Measurements from ENCODE around the gene CHIT1. TPM values are rescaled to one million over a fixed set of nuclear protein-coding genes. Genes with fewer than 3 reads are reported as not detected.

The CHIT1 gene
- total RNA-seq, 1 donor = not detected

DNA sequence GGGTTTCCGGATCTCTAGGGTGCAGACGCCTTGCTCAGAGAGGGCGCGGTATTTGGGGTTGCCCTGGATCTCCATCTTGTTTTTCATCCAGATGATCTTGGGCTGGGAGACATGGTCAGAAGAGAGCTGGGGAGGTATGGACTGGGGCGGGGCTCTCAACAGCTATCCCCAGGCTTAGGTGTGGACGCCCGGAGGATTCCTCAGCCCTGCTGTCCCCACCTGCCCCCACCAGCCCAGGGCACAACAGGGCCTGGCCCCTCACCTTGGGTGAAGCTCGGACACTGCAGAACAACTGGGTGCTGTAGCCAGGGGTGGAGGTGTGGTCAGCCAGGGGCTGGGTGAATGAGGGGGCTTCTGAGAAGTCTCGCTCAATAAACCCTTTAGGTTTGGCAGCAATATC lies 60.5 kb downstream of the CHIT1 start:
- no peak for TF ChIP-seq CTCF (IDR thresholded peaks at IDR 0.05; ENCODE audit: insufficient read depth, low read depth, low read length)
- no peak overlapping the region for H3K4me3 ChIP-seq (ENCODE audit: low read depth, low read length)
- no peak for DNase-seq (ENCODE audit: low read depth)

DNA sequence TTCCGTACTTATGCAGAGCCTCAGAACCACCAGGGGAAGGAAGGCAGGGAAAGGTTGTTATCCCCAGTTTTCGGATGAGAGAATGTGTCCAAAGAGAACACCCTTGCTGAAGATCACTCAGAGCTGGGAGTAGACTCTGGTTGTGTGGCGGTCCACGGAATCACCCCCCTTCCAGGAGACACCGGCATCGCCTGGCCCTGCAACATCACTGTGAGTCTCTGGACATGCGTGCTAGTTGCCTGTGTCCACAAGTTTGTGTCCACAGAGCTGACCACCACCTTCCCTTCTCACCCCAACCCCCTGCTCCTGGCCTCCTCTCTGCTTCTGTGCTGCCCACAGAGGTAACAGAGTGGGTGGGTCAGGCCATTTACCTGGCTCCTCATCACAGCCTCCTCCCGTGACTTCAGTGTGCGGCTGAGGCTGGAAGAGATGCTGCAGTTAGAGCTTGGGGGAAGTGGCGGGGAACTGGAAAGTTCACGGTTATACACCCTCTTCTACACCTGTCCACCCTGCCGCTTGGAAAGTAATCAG lies 61.2 kb downstream of the CHIT1 start:
- no peak overlapping the region for H3K4me3 ChIP-seq (ENCODE audit: low read depth, low read length)
- TF ChIP-seq CTCF (IDR thresholded peaks at IDR 0.05; ENCODE audit: insufficient read depth, low read depth, low read length) = no peak
- DNase-seq (ENCODE audit: low read depth) = no peak

- no peak for TF ChIP-seq CTCF (IDR thresholded peaks at IDR 0.05; ENCODE audit: insufficient read depth, low read depth, low read length)
- no peak for DNase-seq (ENCODE audit: low read depth)
- no peak overlapping the region for H3K4me3 ChIP-seq (ENCODE audit: low read depth, low read length)
Measured at GRCh38 chr1:203167913-203168200, 61.6 kb downstream of the CHIT1 start.

DNA sequence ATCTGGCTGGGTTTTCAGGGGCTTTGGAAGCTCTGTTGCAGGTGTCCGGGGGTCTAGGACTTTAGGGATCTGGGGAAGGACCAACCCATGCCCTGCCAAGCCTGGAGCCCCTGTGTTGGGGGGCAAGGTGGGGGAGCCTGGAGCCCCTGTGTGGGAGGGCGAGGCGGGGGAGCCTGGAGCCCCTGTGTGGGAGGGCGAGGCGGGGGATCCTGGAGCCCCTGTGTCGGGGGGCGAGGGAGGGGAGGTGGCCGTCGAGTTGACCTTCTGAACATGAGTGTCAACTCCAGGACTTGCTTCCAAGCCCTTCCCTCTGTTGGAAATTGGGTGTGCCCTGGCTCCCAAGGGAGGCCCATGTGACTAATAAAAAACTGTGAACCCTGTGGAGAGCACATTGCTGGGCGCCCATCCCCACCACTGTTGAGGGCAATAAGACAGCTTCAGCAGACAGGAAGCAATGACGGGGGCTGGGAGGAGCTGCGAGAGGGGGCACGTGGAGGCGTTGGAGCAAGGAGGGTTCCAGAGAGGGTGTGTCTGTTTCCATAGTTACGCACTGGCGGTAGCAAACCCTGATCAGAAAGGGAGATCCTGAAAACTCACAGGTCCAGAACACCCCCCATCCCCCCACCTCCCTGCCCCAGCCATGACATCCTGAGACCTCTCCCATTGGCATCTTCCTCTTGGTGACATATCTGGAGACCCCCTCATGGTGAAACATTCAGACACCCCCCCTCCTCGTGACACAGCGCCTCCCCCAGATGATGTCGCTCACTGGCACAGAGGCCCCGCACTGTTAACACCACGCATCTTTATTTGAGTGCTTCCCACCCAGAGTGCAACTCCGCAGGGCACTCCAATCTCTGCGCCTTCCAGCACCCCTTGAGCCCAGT lies 62.2 kb downstream of the CHIT1 start:
- peak; percentile 15 for DNase-seq (ENCODE audit: low read depth)
- no peak overlapping the region for H3K4me3 ChIP-seq (ENCODE audit: low read depth, low read length)
- TF ChIP-seq CTCF (IDR thresholded peaks at IDR 0.05; ENCODE audit: insufficient read depth, low read depth, low read length) = no peak

DNA sequence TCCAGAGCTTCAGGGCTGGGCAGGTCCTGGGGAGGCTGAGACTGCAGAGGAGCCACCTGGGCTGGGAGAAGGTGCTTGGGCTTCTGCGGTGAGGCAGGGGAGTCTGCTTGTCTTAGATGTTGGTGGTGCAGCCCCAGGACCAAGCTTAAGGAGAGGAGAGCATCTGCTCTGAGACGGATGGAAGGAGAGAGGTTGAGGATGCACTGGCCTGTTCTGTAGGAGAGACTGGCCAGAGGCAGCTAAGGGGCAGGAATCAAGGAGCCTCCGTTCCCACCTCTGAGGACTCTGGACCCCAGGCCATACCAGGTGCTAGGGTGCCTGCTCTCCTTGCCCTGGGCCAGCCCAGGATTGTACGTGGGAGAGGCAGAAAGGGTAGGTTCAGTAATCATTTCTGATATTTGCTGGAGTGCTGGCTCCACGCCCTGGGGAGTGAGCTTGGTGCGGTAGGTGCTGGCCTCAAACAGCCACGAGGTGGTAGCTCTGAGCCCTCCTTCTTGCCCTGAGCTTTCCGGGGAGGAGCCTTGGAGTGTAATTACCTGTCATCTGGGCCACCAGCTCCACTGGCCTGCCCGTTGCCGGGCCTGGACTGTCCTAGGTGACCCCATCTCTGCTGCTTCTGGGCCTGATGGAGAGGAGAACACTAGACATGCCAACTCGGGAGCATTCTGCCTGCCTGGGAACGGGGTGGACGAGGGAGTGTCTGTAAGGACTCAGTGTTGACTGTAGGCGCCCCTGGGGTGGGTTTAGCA lies 63.1 kb downstream of the CHIT1 start:
- no peak overlapping the region for H3K4me3 ChIP-seq (ENCODE audit: low read depth, low read length)
- no peak for DNase-seq (ENCODE audit: low read depth)
- TF ChIP-seq CTCF (IDR thresholded peaks at IDR 0.05; ENCODE audit: insufficient read depth, low read depth, low read length) = peak; percentile 27

Other genes with a start within 250 kb of the CHIT1 start
- gene TMEM183A, start 222.3 kb downstream of the CHIT1 start, total RNA-seq = 102 and 139 TPM in 2 replicates
- 1.6 and 4.3 TPM in 2 replicates for gene PPFIA4, start 203.2 kb downstream of the CHIT1 start, total RNA-seq
- not detected in 2 replicates for gene MYOG, start 143.7 kb downstream of the CHIT1 start, total RNA-seq
- 8.7 and 14.2 TPM in 2 replicates for gene ADORA1, start 101.9 kb downstream of the CHIT1 start, total RNA-seq
- 0.32 and 0.43 TPM in 2 replicates for gene MYBPH, start 53.8 kb downstream of the CHIT1 start, total RNA-seq
- 15.8 and 136 TPM in 2 replicates for gene CHI3L1, start 43.0 kb downstream of the CHIT1 start, total RNA-seq
- gene BTG2, start 75.8 kb upstream of the CHIT1 start, total RNA-seq = 6.4 and 13.8 TPM in 2 replicates
- 0.64 and 0.86 TPM in 2 replicates for gene FMOD, start 121.4 kb upstream of the CHIT1 start, total RNA-seq
- gene PRELP, start 246.1 kb upstream of the CHIT1 start, total RNA-seq = under 0.01 and 0.43 TPM in 2 replicates